WTC11 (cell line): ENCODE measurements around the gene ABCF2. TPM values are rescaled to one million over a fixed set of nuclear protein-coding genes. Genes with fewer than 3 reads are reported as not detected.

Experiments used
- ATAC-seq: fragments of 200-7000 bp; cut with Tn5 transposase; 2 replicates; pipeline ENCODE4 v1.10.0; 2021; ENCODE audit warnings: mild to moderate bottlenecking, moderate library complexity
- CTCF ChIA-PET: fragments of 300-600 bp; sonication (Branson Sonifier 250); formaldehyde crosslinking; loops from one replicate; lab custom pipeline; 2021; ENCODE audit warnings: antibody characterized with exemption; lab: Charles Lee
- POLR2A ChIA-PET: fragments of 350-600 bp; sonication (Branson Sonifier 250); formaldehyde crosslinking; loops from one replicate; lab custom pipeline; 2021; ENCODE audit warnings: antibody characterized with exemption; lab: Charles Lee
- DNase-seq: peaks from one replicate; pipeline ENCODE4 v3.0.0; 2021; ENCODE audit warnings: low spot score
- H3K27ac Mint-ChIP-seq: 2 replicates; pipeline ENCODE4 v1.8.0; 2021; ENCODE audit warnings: mixed read lengths
- H3K27me3 Mint-ChIP-seq: 2 replicates; pipeline ENCODE4 v1.8.0; 2021; ENCODE audit warnings: low read depth, mild to moderate bottlenecking, moderate library complexity, mixed read lengths
- H3K36me3 Mint-ChIP-seq: 2 replicates; pipeline ENCODE4 v1.8.0; 2021; ENCODE audit warnings: mixed read lengths
- H3K4me1 Mint-ChIP-seq: 2 replicates; pipeline ENCODE4 v1.8.0; 2022; ENCODE audit warnings: mixed read lengths
- H3K4me3 Mint-ChIP-seq: 2 replicates; pipeline ENCODE4 v1.8.0; 2021; ENCODE audit warnings: mild to moderate bottlenecking, moderate library complexity, mixed read lengths
- H3K9me3 Mint-ChIP-seq: 2 replicates; pipeline ENCODE4 v1.8.0; 2021; ENCODE audit warnings: mixed read lengths
- FOXP4 ChIP-seq: sonication (generic); formaldehyde crosslinking; IDR thresholded peaks from 2 replicates; pipeline ENCODE4 v1.8.0; 2022; ENCODE audit warnings: mild to moderate bottlenecking, missing genetic modification reagents
- GRHL2 ChIP-seq: fragments of 250-450 bp; sonication (Bioruptor Pico); IDR thresholded peaks from 2 replicates; pipeline ENCODE4 v1.8.0; 2022; ENCODE audit warnings: mild to moderate bottlenecking, moderate library complexity; ENCODE audit not compliant: insufficient replicate concordance, severe bottlenecking
- HMGXB4 ChIP-seq: sonication (generic); formaldehyde crosslinking; IDR thresholded peaks from 2 replicates; pipeline ENCODE4 v1.8.1; 2023; ENCODE audit warnings: mild to moderate bottlenecking, moderate library complexity, missing genetic modification reagents
- NFATC4 ChIP-seq: fragments of 250-450 bp; sonication (Bioruptor Pico); IDR thresholded peaks from 2 replicates; pipeline ENCODE4 v1.9.0; 2021; ENCODE audit warnings: mild to moderate bottlenecking
- ZNF423 ChIP-seq: fragments of 250-450 bp; sonication (Bioruptor Pico); IDR thresholded peaks from 2 replicates; pipeline ENCODE4 v2.1.2; 2022; ENCODE audit warnings: mild to moderate bottlenecking, moderate library complexity
- total RNA-seq: library from RNA; stranded (reverse); gene quantifications from 3 replicates; pipeline ENCODE4 v1.2.3, GENCODE V29; 2021

ABCF2 gene
- total RNA-seq, 1 experiment from 2014 or later, result 43.7 TPM

- peaks cover 44% of the 10 kb centered on the region for H3K27me3 Mint-ChIP-seq
- peak; percentile 41 for ATAC-seq
Observed at GRCh38 chr7:151167197-151167961, 59.6 kb downstream of the ABCF2 start, which contains the start of gene GBX1. Gene GBX1, minus strand, starts transcription at chr7:151167694. Its CDS starts 146 bp downstream, at chr7:151167548.

GRCh38 chr7:151166629-151167196 is 60.3 kb downstream of the ABCF2 start:
- Mint-ChIP-seq H3K27ac (no peak overlapping the region), H3K4me3 (peak overlapping the region; percentile 58), H3K36me3 (no peaks in the 10 kb centered on the region), H3K4me1 (peaks cover 9% of the 10 kb centered on the region; the same call in 1 of the 2 replicates), H3K9me3 (no peaks in the 10 kb centered on the region), H3K27me3 (peaks cover 37% of the 10 kb centered on the region)
- no peak for TF ChIP-seq GRHL2
- ChIA-PET CTCF (interaction anchor here (0.7 to 5.8 kb wide), 16 partner anchors 8 to 184 kb away, joined by 3 to 59 read pairs (median 4); no protein-coding TSS in a partner anchor), POLR2A (interaction anchor here (1.1 to 2.1 kb wide), 2 partner anchors 9 to 52 kb away, joined by 3 to 6 read pairs; no protein-coding TSS in a partner anchor)
- peak; percentile 39 for DNase-seq
- peak; percentile 19 for ATAC-seq

More at GRCh38 chr7:151167197-151167961, 59.6 kb downstream of the ABCF2 start, which contains the start of gene GBX1:
- H3K9me3 Mint-ChIP-seq, result peaks cover 4% of the 10 kb centered on the region
- peak; percentile 53 for DNase-seq
- H3K4me3 Mint-ChIP-seq, result peak within 1 kb of the TSS; percentile 67
- TF ChIP-seq NFATC4 (CRISPR knock-in tag), result no peak
- TF ChIP-seq HMGXB4 (CRISPR knock-in tag), result peak; percentile 42; the same call in 1 of the 2 replicates
- TF ChIP-seq ZNF423 (CRISPR knock-in tag), result peak; percentile 74
- TF ChIP-seq FOXP4 (CRISPR knock-in tag), result 0 out of 2 replicates have a peak, but pooled peaks have one; percentile 21
- no peaks in the 10 kb centered on the region for H3K36me3 Mint-ChIP-seq
- POLR2A ChIA-PET, result interaction anchor here (1.1 to 2.1 kb wide), 2 partner anchors 10 to 52 kb away, joined by 3 to 6 read pairs; no protein-coding TSS in a partner anchor
- peaks cover 12% of the 10 kb centered on the region for H3K4me1 Mint-ChIP-seq
- CTCF ChIA-PET, result interaction anchor here (0.6 to 5.8 kb wide), 40 partner anchors 9 to 187 kb away, joined by 3 to 59 read pairs (median 4); partner anchors contain the start of genes ABCB8 and H2BK1
- no peak within 1 kb of the TSS for H3K27ac Mint-ChIP-seq

Other genes starting within 250 kb of the ABCF2 start
- gene KCNH2, start 248.9 kb downstream of the ABCF2 start, total RNA-seq, result 13.9 to 16.2 TPM (median 14.6 TPM) in 3 replicates
- 5.7 to 7.0 TPM (median 6.6 TPM) in 3 replicates for gene NOS3, start 236.2 kb downstream of the ABCF2 start, total RNA-seq
- gene ATG9B, start 202.7 kb downstream of the ABCF2 start, total RNA-seq, result 2.4 to 3.8 TPM (median 2.4 TPM) in 3 replicates
- gene ABCB8, start 198.8 kb downstream of the ABCF2 start, total RNA-seq, result 27.9 to 35.9 TPM (median 28.4 TPM) in 3 replicates
- gene ASIC3, start 178.7 kb downstream of the ABCF2 start, total RNA-seq, result 3.4 to 5.5 TPM (median 5.2 TPM) in 3 replicates
- gene CDK5, start 169.3 kb downstream of the ABCF2 start, total RNA-seq, result 23.6 to 27.8 TPM (median 24.5 TPM) in 3 replicates
- gene SLC4A2, start 167.6 kb downstream of the ABCF2 start, total RNA-seq, result 131 to 164 TPM (median 131 TPM) in 3 replicates
- 62.1 to 70.2 TPM (median 67.7 TPM) in 3 replicates for gene FASTK, start 146.4 kb downstream of the ABCF2 start, total RNA-seq
- gene TMUB1, start 143.7 kb downstream of the ABCF2 start, total RNA-seq, result 61.3 to 72.8 TPM (median 62.5 TPM) in 3 replicates
- gene AGAP3, start 140.7 kb downstream of the ABCF2 start, total RNA-seq, result 107 to 163 TPM (median 113 TPM) in 3 replicates
- gene GBX1, start 59.5 kb downstream of the ABCF2 start, total RNA-seq, result 0.27 to 0.55 TPM in 2 of 3 replicates, not detected in the other
- not detected in 3 replicates for gene ASB10, start 40.0 kb downstream of the ABCF2 start, total RNA-seq
- 0.87 TPM in 1 of 3 replicates, not detected in the others for gene H2BK1, start 16.7 kb downstream of the ABCF2 start, total RNA-seq
- 25.0 to 30.7 TPM (median 26.3 TPM) in 3 replicates for gene CHPF2, start 5.3 kb upstream of the ABCF2 start, total RNA-seq
- gene SMARCD3, start 21.5 kb upstream of the ABCF2 start, total RNA-seq, result 5.8 to 9.0 TPM (median 5.9 TPM) in 3 replicates
- gene NUB1, start 114.6 kb upstream of the ABCF2 start, total RNA-seq, result 31.2 to 38.3 TPM (median 33.5 TPM) in 3 replicates
- 24.4 to 32.4 TPM (median 30.7 TPM) in 3 replicates for gene WDR86, start 182.8 kb upstream of the ABCF2 start, total RNA-seq
- 1.0 to 1.6 TPM (median 1.5 TPM) in 3 replicates for gene CRYGN, start 212.9 kb upstream of the ABCF2 start, total RNA-seq